ENCODE results near the gene CKMT1A. TPM values are rescaled to one million over a fixed set of nuclear protein-coding genes. Genes with fewer than 3 reads are reported as not detected.
"Not testable (repeated sequence)": the region's sequence is repeated elsewhere in the genome, so short reads cannot be mapped to it uniquely, and the experiment has no call there.

CKMT1A gene
- total and polyA plus RNA-seq, 7 experiments from 2014 or later = not detected

GRCh38 chr15:43666177-43666576 lies 27.5 kb upstream of the CKMT1A start:
- CTCF ChIA-PET; H3K27ac ChIP-seq (ENCODE audit: low read depth, low read length); H3K36me3 ChIP-seq (ENCODE audit: control insufficient read depth in 2 of 3, insufficient read depth in 3 of 3, low read length in 3 of 3); H3K4me1 Mint-ChIP-seq; H3K4me3 Mint-ChIP-seq; H3K9me3 ChIP-seq (ENCODE audit: control insufficient read depth in 2 of 3, low read length in 3 of 3); intact Hi-C loops (cut with micrococcal nuclease); H3K27me3 Mint-ChIP-seq; ATAC-seq; H3K36me3 Mint-ChIP-seq; DNase-seq; POLR2A ChIA-PET; H3K4me1 ChIP-seq (ENCODE audit: control insufficient read depth in 2 of 2, insufficient read depth in 2 of 2, low read length in 2 of 2); H3K9me3 Mint-ChIP-seq; H3K27ac Mint-ChIP-seq; H3K27me3 ChIP-seq (ENCODE audit: control insufficient read depth in 2 of 2, insufficient read depth in 2 of 2, low read length in 2 of 2); H3K4me3 ChIP-seq (ENCODE audit: low read length): not testable (repeated sequence)

DNA sequence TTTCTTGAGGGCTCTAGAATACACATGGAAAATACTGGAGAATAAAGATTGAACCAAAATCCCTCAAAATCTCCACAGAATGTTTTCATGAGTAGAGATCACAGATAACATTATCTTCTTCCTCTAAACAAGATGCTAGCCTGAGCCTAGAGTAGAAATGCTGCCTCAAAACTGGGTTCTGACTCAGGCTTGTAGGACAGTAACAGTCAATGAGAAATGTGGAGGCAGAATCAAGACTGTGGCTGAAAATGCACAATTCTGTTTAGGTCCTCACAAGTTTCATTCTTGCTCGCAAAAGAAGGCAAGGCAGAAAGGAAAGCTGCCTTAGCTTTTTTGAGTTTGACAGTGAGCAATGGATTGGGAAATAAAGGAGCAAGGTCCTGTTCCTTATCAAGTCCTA lies 19.5 kb upstream of the CKMT1A start:
- CTCF ChIA-PET; H3K27me3 Mint-ChIP-seq; ATAC-seq; H3K36me3 ChIP-seq (ENCODE audit: control insufficient read depth in 2 of 3, insufficient read depth in 3 of 3, low read length in 3 of 3); H3K27ac Mint-ChIP-seq; H3K27ac ChIP-seq (ENCODE audit: low read depth, low read length); H3K9me3 ChIP-seq (ENCODE audit: control insufficient read depth in 2 of 3, low read length in 3 of 3); intact Hi-C loops (cut with micrococcal nuclease); H3K9me3 Mint-ChIP-seq; DNase-seq; H3K4me3 ChIP-seq (ENCODE audit: low read length); POLR2A ChIA-PET; H3K4me1 ChIP-seq (ENCODE audit: control insufficient read depth in 2 of 2, insufficient read depth in 2 of 2, low read length in 2 of 2); H3K27me3 ChIP-seq (ENCODE audit: control insufficient read depth in 2 of 2, insufficient read depth in 2 of 2, low read length in 2 of 2); H3K4me1 Mint-ChIP-seq; H3K36me3 Mint-ChIP-seq; H3K4me3 Mint-ChIP-seq: not testable (repeated sequence)

- DNase-seq; H3K4me1 ChIP-seq (ENCODE audit: control insufficient read depth in 2 of 2, insufficient read depth in 2 of 2, low read length in 2 of 2); CTCF ChIA-PET; H3K27ac Mint-ChIP-seq; H3K4me1 Mint-ChIP-seq; H3K9me3 ChIP-seq (ENCODE audit: control insufficient read depth in 2 of 3, low read length in 3 of 3); H3K27me3 Mint-ChIP-seq; H3K36me3 Mint-ChIP-seq; H3K36me3 ChIP-seq (ENCODE audit: control insufficient read depth in 2 of 3, insufficient read depth in 3 of 3, low read length in 3 of 3); H3K27ac ChIP-seq (ENCODE audit: low read depth, low read length); H3K4me3 ChIP-seq (ENCODE audit: low read length); POLR2A ChIA-PET; H3K9me3 Mint-ChIP-seq; H3K4me3 Mint-ChIP-seq; H3K27me3 ChIP-seq (ENCODE audit: control insufficient read depth in 2 of 2, insufficient read depth in 2 of 2, low read length in 2 of 2); intact Hi-C loops (cut with micrococcal nuclease): not testable (repeated sequence)
- ATAC-seq = peak; percentile 99
Observed at GRCh38 chr15:43689604-43690301, 3.9 kb upstream of the CKMT1A start.

DNA sequence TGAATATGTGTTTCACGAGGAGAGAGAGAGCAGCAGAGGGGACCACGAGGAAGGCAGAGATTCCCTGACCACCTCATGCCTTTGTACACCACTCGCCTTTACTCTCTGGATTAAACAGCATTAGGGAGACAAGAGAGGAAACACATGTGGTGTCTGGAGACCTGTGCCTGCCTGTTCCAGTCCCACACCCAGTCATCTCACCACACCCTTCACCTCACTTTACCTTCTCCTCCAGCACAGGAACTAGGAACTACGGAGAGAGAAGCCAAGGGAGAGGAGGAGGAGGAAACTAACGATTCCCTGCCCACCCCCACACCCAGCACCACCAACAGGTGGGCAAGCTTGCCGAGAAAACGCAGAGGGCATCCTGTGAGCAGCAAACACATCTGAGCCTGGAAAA lies 980 bp upstream of the CKMT1A start:
- ATAC-seq = not testable (repeated sequence)

GRCh38 chr15:43702174-43702573 lies 8.5 kb downstream of the CKMT1A start:
- Mint-ChIP-seq H3K36me3 (peaks cover 0 to 4% (median 0%) of the 10 kb centered on the region in 5 donors), H3K4me1 (peaks cover 0 to 1% (median 0%) of the 10 kb centered on the region in 7 donors), H3K27ac (no peak overlapping the region), H3K4me3 (no peak overlapping the region), H3K27me3 (peaks cover 9 to 26% (median 15%) of the 10 kb centered on the region in 5 donors), H3K9me3 (peaks cover 0 to 2% (median 0%) of the 10 kb centered on the region in 11 donors)
- ATAC-seq (no peak), DNase-seq (no peak)
- intact Hi-C loops (cut with micrococcal nuclease) = no loop called here
- H3K9me3 ChIP-seq (ENCODE audit: control insufficient read depth in 2 of 3, low read length in 3 of 3) = no peaks in the 10 kb centered on the region
- POLR2A ChIA-PET = no interaction called here
- H3K4me1 ChIP-seq (ENCODE audit: control insufficient read depth in 2 of 2, insufficient read depth in 2 of 2, low read length in 2 of 2) = no peaks in the 10 kb centered on the region
- H3K27me3 ChIP-seq (ENCODE audit: control insufficient read depth in 2 of 2, insufficient read depth in 2 of 2, low read length in 2 of 2) = no peaks in the 10 kb centered on the region
- H3K4me3 ChIP-seq (ENCODE audit: low read length) = no peak overlapping the region
- H3K36me3 ChIP-seq (ENCODE audit: control insufficient read depth in 2 of 3, insufficient read depth in 3 of 3, low read length in 3 of 3) = no peaks in the 10 kb centered on the region
- no peak overlapping the region for H3K27ac ChIP-seq (ENCODE audit: low read depth, low read length)
- CTCF ChIA-PET = no interaction called here

More for the DNA sequence above, 980 bp upstream of the CKMT1A start:
- H3K27ac Mint-ChIP-seq; H3K27ac ChIP-seq (ENCODE audit: low read depth, low read length); H3K27me3 ChIP-seq (ENCODE audit: control insufficient read depth in 2 of 2, insufficient read depth in 2 of 2, low read length in 2 of 2); CTCF ChIA-PET; H3K36me3 ChIP-seq (ENCODE audit: control insufficient read depth in 2 of 3, insufficient read depth in 3 of 3, low read length in 3 of 3); H3K9me3 ChIP-seq (ENCODE audit: control insufficient read depth in 2 of 3, low read length in 3 of 3); DNase-seq; H3K4me3 Mint-ChIP-seq; H3K4me1 ChIP-seq (ENCODE audit: control insufficient read depth in 2 of 2, insufficient read depth in 2 of 2, low read length in 2 of 2); H3K9me3 Mint-ChIP-seq; intact Hi-C loops (cut with micrococcal nuclease); POLR2A ChIA-PET; H3K36me3 Mint-ChIP-seq; H3K4me3 ChIP-seq (ENCODE audit: low read length); H3K4me1 Mint-ChIP-seq: not testable (repeated sequence)
- peaks cover 7 to 12% (median 9%) of the 10 kb centered on the region in 5 donors for H3K27me3 Mint-ChIP-seq

GRCh38 chr15:43702701-43703424 lies 9.2 kb downstream of the CKMT1A start:
- POLR2A ChIA-PET = no interaction called here
- Histone ChIP-seq H3K27me3 (ENCODE audit: control insufficient read depth in 2 of 2, insufficient read depth in 2 of 2, low read length in 2 of 2) (no peaks in the 10 kb centered on the region), H3K27ac (ENCODE audit: low read depth, low read length) (no peak overlapping the region), H3K36me3 (ENCODE audit: control insufficient read depth in 2 of 3, insufficient read depth in 3 of 3, low read length in 3 of 3) (no peaks in the 10 kb centered on the region), H3K9me3 (ENCODE audit: control insufficient read depth in 2 of 3, low read length in 3 of 3) (no peaks in the 10 kb centered on the region), H3K4me3 (ENCODE audit: low read length) (no peak overlapping the region), H3K4me1 (ENCODE audit: control insufficient read depth in 2 of 2, insufficient read depth in 2 of 2, low read length in 2 of 2) (no peaks in the 10 kb centered on the region)
- DNase-seq (no peak), ATAC-seq (no peak)
- Mint-ChIP-seq H3K4me1 (peaks cover 0 to 1% (median 0%) of the 10 kb centered on the region in 7 donors), H3K27ac (no peak overlapping the region), H3K9me3 (peaks cover 0 to 2% (median 0%) of the 10 kb centered on the region in 11 donors), H3K27me3 (peaks cover 3 to 19% (median 11%) of the 10 kb centered on the region in 5 donors), H3K36me3 (peaks cover 0 to 4% (median 0%) of the 10 kb centered on the region in 5 donors), H3K4me3 (no peak overlapping the region)
- CTCF ChIA-PET = no interaction called here
- intact Hi-C loops (cut with micrococcal nuclease) = no loop called here
